Measurements from ENCODE around the gene COL15A1. TPM values are rescaled to one million over a fixed set of nuclear protein-coding genes. Genes with fewer than 3 reads are reported as not detected.

The COL15A1 gene
- total RNA-seq, 4 donors from 2014 or later = 8.0 to 15.2 (median 12.8) TPM

- DNase-seq = no peak
- TF ChIP-seq, protein P1, sequence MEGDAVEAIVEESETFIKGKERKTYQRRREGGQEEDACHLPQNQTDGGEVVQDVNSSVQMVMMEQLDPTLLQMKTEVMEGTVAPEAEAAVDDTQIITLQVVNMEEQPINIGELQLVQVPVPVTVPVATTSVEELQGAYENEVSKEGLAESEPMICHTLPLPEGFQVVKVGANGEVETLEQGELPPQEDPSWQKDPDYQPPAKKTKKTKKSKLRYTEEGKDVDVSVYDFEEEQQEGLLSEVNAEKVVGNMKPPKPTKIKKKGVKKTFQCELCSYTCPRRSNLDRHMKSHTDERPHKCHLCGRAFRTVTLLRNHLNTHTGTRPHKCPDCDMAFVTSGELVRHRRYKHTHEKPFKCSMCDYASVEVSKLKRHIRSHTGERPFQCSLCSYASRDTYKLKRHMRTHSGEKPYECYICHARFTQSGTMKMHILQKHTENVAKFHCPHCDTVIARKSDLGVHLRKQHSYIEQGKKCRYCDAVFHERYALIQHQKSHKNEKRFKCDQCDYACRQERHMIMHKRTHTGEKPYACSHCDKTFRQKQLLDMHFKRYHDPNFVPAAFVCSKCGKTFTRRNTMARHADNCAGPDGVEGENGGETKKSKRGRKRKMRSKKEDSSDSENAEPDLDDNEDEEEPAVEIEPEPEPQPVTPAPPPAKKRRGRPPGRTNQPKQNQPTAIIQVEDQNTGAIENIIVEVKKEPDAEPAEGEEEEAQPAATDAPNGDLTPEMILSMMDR (IDR thresholded peaks at IDR 0.05) = no peak
- Histone ChIP-seq H3K27me3 (no peaks in the 10 kb centered on the region), H3K4me1 (peaks cover 8 to 13% of the 10 kb centered on the region in 2 donors), H3K27ac (no peak overlapping the region), H3K36me3 (no peaks in the 10 kb centered on the region), H3K4me3 (replicated peaks in 1 of 3) (no peak overlapping the region), H3K9me3 (no peaks in the 10 kb centered on the region)
- 77 to 81% methylated on average over 4 of the region's 4 CpGs for WGBS, 2 donors
- intact Hi-C loops (cut with DNase I) = no loop called here
These were observed 30.7 kb upstream of the COL15A1 start for GRCh38 chr9:98913044-98913443.

DNA sequence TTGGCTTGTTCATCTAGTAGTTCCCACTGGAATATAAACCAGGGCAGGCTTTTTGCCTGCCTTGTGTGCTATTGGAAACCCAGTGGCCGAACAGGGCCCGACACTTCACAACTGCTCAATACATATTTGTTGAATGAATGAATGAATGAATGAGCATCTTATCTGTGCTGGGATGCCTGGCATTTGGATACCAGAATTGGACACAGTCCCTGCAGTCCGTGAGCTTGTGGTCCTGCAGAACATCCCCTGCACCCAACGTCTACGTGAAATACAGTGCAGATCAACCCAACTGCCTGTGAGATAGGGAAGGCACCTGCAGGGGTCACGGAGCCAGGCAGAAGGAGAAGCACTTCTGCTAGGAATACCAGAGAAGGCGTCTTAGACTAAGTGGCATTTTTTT is 30.0 kb upstream of the COL15A1 start:
- DNase-seq = no peak
- WGBS, 2 donors = 91 to 92% methylated on average over 7 of the region's 7 CpGs
- H3K9me3 ChIP-seq = no peaks in the 10 kb centered on the region
- no peak overlapping the region for H3K4me3 ChIP-seq (replicated peaks in 1 of 3)
- H3K27ac ChIP-seq = no peak overlapping the region
- peaks cover 1 to 6% of the 10 kb centered on the region in 2 donors for H3K4me1 ChIP-seq
- no peaks in the 10 kb centered on the region for H3K27me3 ChIP-seq
- no peaks in the 10 kb centered on the region for H3K36me3 ChIP-seq
- intact Hi-C loops (cut with DNase I) = no loop called here
- TF ChIP-seq, protein P1 (IDR thresholded peaks at IDR 0.05) = no peak
- TF ChIP-seq POLR2A (IDR thresholded peaks at IDR 0.05) = no peak

DNA sequence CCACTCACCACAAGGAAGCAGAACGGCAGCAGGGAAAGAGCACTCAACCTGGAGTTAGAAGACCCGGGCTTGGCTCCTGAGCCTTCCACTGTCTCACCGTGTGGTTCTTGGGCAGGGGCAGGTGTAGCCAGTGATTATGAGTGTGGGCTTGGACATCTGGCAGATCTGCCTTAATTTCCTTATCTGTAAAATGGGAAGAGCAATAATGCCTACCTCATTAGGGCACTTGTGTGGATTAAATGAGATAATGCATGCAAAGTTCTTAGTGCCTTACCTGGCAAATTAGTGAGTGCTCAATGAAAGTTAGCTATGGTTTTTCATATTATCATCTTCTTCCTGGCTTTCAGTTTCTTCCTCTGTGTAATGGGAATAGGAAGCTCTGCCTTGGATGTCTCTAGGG is 28.1 kb upstream of the COL15A1 start:
- Histone ChIP-seq H3K4me3 (replicated peaks in 1 of 3) (no peak overlapping the region), H3K9me3 (no peaks in the 10 kb centered on the region), H3K27me3 (no peaks in the 10 kb centered on the region), H3K4me1 (no peaks in the 10 kb centered on the region), H3K36me3 (no peaks in the 10 kb centered on the region), H3K27ac (no peak overlapping the region)
- 92 to 98% methylated on average over 3 of the region's 3 CpGs for WGBS, 2 donors
- intact Hi-C loops (cut with DNase I) = no loop called here
- no peak for DNase-seq
- no peak for TF ChIP-seq POLR2A (IDR thresholded peaks at IDR 0.05)
- TF ChIP-seq, protein P1 (IDR thresholded peaks at IDR 0.05) = no peak

DNA sequence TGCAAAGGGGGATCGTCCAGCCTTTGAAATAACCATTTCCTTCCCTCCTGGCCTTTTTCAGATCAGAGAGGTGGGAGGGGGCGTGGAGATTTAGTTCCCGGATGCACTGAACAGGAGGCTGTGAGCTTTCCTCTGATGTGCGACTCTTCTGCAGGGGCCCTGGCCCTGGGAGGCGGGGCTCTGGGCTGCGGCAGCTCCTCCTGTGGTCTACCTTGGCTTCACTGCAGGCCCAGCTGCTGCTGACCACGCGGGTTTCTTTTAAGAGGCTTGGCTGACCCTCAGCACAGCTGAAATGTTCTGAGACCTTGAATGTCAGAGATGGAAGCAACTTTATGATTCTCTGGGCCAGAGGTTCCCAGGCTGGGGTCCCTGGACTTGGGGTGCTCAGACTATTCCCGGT is 27.0 kb upstream of the COL15A1 start:
- no peak overlapping the region for H3K27ac ChIP-seq
- no peak for DNase-seq
- no peaks in the 10 kb centered on the region for H3K27me3 ChIP-seq
- intact Hi-C loops (cut with DNase I) = no loop called here
- no peaks in the 10 kb centered on the region for H3K4me1 ChIP-seq
- WGBS, 2 donors = 40 to 56% methylated on average over 9 of the region's 9 CpGs
- TF ChIP-seq, protein P1 (IDR thresholded peaks at IDR 0.05) = no peak
- TF ChIP-seq POLR2A (IDR thresholded peaks at IDR 0.05) = no peak
- no peaks in the 10 kb centered on the region for H3K36me3 ChIP-seq
- H3K9me3 ChIP-seq = no peaks in the 10 kb centered on the region
- no peak overlapping the region for H3K4me3 ChIP-seq (replicated peaks in 1 of 3)

- WGBS, 2 donors = 78 to 80% methylated on average over 5 of the region's 5 CpGs
- H3K27ac ChIP-seq = no peak overlapping the region
- no peaks in the 10 kb centered on the region for H3K4me1 ChIP-seq
- TF ChIP-seq, protein P1 (IDR thresholded peaks at IDR 0.05) = no peak
- TF ChIP-seq POLR2A (IDR thresholded peaks at IDR 0.05) = no peak
- H3K4me3 ChIP-seq (replicated peaks in 1 of 3) = no peak overlapping the region
- H3K36me3 ChIP-seq = no peaks in the 10 kb centered on the region
- intact Hi-C loops (cut with DNase I) = no loop called here
- no peaks in the 10 kb centered on the region for H3K9me3 ChIP-seq
- no peaks in the 10 kb centered on the region for H3K27me3 ChIP-seq
- no peak for DNase-seq
These were observed 25.8 kb upstream of the COL15A1 start for GRCh38 chr9:98917746-98918487.
